ENCODE measurements around the gene PRKCI.
A peak's percentile ranks its signal among the peaks of the same experiment; 100 is the strongest.
"Not testable (repeated sequence)": the region's sequence is repeated elsewhere in the genome, so short reads cannot be mapped to it uniquely, and the experiment has no call there.

PRKCI gene

GRCh38 chr3:170322566-170323269 lies 100.5 kb downstream of the PRKCI start:
- no peak for TF ChIP-seq CTCF (IDR thresholded peaks at IDR 0.05; ENCODE audit: insufficient read depth, low read depth, low read length, missing control alignments)
- H3K4me3 ChIP-seq (ENCODE audit: low read depth, low read length) = no peak overlapping the region
- DNase-seq (ENCODE audit: low read depth) = no peak

- no peak overlapping the region for H3K4me3 ChIP-seq (ENCODE audit: low read depth, low read length)
- no peak for DNase-seq (ENCODE audit: low read depth)
- no peak for TF ChIP-seq CTCF (IDR thresholded peaks at IDR 0.05; ENCODE audit: insufficient read depth, low read depth, low read length, missing control alignments)
These were observed 101.1 kb downstream of the PRKCI start for GRCh38 chr3:170323331-170323730.

GRCh38 chr3:170324962-170325361 lies 102.7 kb downstream of the PRKCI start:
- no peak overlapping the region for H3K4me3 ChIP-seq (ENCODE audit: low read depth, low read length)
- DNase-seq (ENCODE audit: low read depth) = no peak
- TF ChIP-seq CTCF (IDR thresholded peaks at IDR 0.05; ENCODE audit: insufficient read depth, low read depth, low read length, missing control alignments) = no peak

- no peak for TF ChIP-seq CTCF (IDR thresholded peaks at IDR 0.05; ENCODE audit: insufficient read depth, low read depth, low read length, missing control alignments)
- no peak overlapping the region for H3K4me3 ChIP-seq (ENCODE audit: low read depth, low read length)
- peak; percentile 38 for DNase-seq (ENCODE audit: low read depth)
These were observed 105.0 kb downstream of the PRKCI start for GRCh38 chr3:170327040-170327808.

- H3K4me3 ChIP-seq (ENCODE audit: low read depth, low read length); DNase-seq (ENCODE audit: low read depth): not testable (repeated sequence)
These were observed 105.8 kb downstream of the PRKCI start for GRCh38 chr3:170327868-170328548.

- no peak overlapping the region for H3K4me3 ChIP-seq (ENCODE audit: low read depth, low read length)
- DNase-seq (ENCODE audit: low read depth) = no peak
- no peak for TF ChIP-seq CTCF (IDR thresholded peaks at IDR 0.05; ENCODE audit: insufficient read depth, low read depth, low read length, missing control alignments)
These were observed 108.1 kb downstream of the PRKCI start for GRCh38 chr3:170330366-170330765.

- no peak overlapping the region for H3K4me3 ChIP-seq (ENCODE audit: low read depth, low read length)
- DNase-seq (ENCODE audit: low read depth) = no peak
- no peak for TF ChIP-seq CTCF (IDR thresholded peaks at IDR 0.05; ENCODE audit: insufficient read depth, low read depth, low read length, missing control alignments)
These were observed 108.9 kb downstream of the PRKCI start for GRCh38 chr3:170331143-170331542.

All from GM12865 (cell line).